ENCODE results near the gene ITGB3.
"Not testable (repeated sequence)": the region's sequence is repeated elsewhere in the genome, so short reads cannot be mapped to it uniquely, and the experiment has no call there.

ITGB3 gene

GRCh38 chr17:47220531-47220999, 33.1 kb upstream of the ITGB3 start:
- in situ Hi-C loops (cut with HindIII; ENCODE audit: low pct_ligation_motif_present, low pct_unique_long_range_greater_than_20kb, low sequenced_read_pairs): no loop called here

DNA sequence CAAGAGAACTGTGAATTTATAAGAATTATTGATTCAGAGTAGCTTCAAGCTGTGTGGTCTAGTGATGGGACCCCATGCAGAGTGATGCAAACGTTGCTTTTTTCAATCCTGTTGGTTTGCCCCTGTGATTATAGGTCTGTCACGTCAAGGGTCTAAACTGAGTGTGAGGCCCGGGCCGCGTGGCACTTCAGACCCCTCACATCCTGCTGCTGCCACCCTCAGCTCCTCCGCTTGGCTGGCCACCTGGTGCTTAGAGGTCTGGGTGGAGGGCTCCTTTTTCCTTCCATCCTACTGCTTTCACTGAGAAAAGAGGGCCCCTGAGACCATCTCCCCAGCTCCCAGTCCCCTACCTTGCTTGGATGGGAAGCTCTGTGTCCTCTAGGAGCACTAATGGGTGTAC, 32.5 kb upstream of the ITGB3 start:
- DNase-seq: no peak

More at GRCh38 chr17:47220531-47220999, 33.1 kb upstream of the ITGB3 start:
- DNase-seq: no peak

DNA sequence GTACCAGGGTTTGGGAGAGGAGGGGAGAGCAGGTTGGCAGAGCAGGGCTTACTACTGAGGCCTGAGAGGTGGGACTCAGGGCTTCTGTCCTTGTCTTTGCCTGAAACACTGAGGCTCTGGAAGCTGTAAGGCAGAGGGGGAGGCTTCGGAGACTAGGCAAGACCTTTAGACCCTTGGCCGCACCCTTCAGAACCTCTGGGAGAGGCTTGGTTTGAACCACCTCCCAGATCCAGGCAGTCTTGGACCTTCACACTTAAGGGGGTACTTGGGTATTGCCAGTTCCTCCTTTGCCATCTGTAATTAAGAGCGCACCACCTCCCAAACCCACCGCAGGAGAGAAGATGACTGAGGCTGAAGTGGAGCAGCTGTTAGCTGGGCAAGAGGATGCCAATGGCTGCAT, 31.6 kb upstream of the ITGB3 start:
- in situ Hi-C loops (cut with HindIII; ENCODE audit: low pct_ligation_motif_present, low pct_unique_long_range_greater_than_20kb, low sequenced_read_pairs): no loop called here

More for the DNA sequence above, 32.5 kb upstream of the ITGB3 start:
- in situ Hi-C loops (cut with HindIII; ENCODE audit: low pct_ligation_motif_present, low pct_unique_long_range_greater_than_20kb, low sequenced_read_pairs): no loop called here

GRCh38 chr17:47223007-47223406, 30.6 kb upstream of the ITGB3 start:
- in situ Hi-C loops (cut with HindIII; ENCODE audit: low pct_ligation_motif_present, low pct_unique_long_range_greater_than_20kb, low sequenced_read_pairs): no loop called here
- no peak for DNase-seq

More for the DNA sequence above, 31.6 kb upstream of the ITGB3 start:
- no peak for DNase-seq

- in situ Hi-C loops (cut with HindIII; ENCODE audit: low pct_ligation_motif_present, low pct_unique_long_range_greater_than_20kb, low sequenced_read_pairs): no loop called here
- no peak for DNase-seq
These were observed 30.2 kb upstream of the ITGB3 start for GRCh38 chr17:47223460-47223859.

DNA sequence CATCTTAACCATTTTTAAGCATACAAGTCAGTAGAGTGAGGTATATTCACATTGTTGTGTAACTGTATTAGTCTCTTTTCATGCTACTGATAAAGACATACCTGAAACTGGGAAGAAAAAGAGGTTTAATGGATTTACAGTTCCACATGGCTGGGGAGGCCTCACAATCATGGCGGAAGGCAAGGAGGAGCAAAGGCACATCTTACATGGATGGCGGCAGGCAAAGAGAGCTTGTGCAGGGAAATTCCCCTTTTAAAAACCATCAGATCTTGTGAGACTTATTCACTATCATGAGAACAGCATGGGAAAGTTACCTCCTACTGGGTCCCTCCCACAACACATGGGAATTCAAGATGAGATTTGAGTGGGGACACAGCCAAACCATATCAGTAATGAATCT, 29.6 kb upstream of the ITGB3 start:
- DNase-seq; in situ Hi-C loops (cut with HindIII; ENCODE audit: low pct_ligation_motif_present, low pct_unique_long_range_greater_than_20kb, low sequenced_read_pairs): not testable (repeated sequence)

DNA sequence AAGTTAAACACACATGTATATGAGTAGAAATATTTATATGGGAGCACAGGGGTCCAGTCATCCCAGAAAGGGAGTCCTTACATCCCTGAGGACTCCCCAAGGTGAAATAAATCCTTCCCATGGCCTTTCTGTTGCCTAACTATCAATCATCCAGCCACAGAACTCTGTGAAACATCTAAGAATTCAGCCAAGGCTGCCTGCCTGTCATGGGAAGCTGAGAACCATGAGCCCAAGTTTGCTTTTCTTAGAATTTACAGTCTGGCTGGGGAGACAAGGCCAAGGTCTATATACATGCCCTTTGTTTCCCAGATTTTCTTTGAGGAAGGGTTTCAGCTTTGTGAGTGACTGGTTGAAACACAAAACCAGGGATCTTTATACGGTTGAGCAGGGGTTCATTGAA, 28.7 kb upstream of the ITGB3 start:
- in situ Hi-C loops (cut with HindIII; ENCODE audit: low pct_ligation_motif_present, low pct_unique_long_range_greater_than_20kb, low sequenced_read_pairs): no loop called here
- DNase-seq: no peak

GRCh38 chr17:47225436-47225858, 28.2 kb upstream of the ITGB3 start:
- in situ Hi-C loops (cut with HindIII; ENCODE audit: low pct_ligation_motif_present, low pct_unique_long_range_greater_than_20kb, low sequenced_read_pairs): no loop called here

GRCh38 chr17:47225911-47226688, 27.5 kb upstream of the ITGB3 start:
- in situ Hi-C loops (cut with HindIII; ENCODE audit: low pct_ligation_motif_present, low pct_unique_long_range_greater_than_20kb, low sequenced_read_pairs): no loop called here
- DNase-seq: no peak

More at GRCh38 chr17:47225436-47225858, 28.2 kb upstream of the ITGB3 start:
- DNase-seq: peak; percentile 67

DNA sequence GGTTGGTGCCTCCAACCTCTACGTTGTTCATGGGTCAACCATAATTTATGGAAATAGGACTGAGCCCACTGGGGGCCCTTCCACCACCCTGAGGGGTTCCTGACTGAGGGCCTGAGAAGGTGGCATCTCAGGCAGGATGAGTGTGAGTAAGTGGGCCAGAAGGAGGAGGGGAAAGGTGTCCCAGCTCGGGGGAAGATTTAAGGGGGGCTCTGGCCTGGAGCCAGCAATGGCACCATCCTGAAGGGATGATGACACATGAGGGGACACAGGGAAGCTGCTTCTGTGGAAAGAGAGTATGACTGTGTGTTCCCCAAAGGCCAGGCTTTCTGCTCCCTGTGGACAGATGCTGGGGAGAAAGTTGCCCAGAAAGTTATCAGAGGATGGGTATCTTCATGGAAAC, 25.8 kb upstream of the ITGB3 start:
- no peak for DNase-seq
- in situ Hi-C loops (cut with HindIII; ENCODE audit: low pct_ligation_motif_present, low pct_unique_long_range_greater_than_20kb, low sequenced_read_pairs): no loop called here

DNA sequence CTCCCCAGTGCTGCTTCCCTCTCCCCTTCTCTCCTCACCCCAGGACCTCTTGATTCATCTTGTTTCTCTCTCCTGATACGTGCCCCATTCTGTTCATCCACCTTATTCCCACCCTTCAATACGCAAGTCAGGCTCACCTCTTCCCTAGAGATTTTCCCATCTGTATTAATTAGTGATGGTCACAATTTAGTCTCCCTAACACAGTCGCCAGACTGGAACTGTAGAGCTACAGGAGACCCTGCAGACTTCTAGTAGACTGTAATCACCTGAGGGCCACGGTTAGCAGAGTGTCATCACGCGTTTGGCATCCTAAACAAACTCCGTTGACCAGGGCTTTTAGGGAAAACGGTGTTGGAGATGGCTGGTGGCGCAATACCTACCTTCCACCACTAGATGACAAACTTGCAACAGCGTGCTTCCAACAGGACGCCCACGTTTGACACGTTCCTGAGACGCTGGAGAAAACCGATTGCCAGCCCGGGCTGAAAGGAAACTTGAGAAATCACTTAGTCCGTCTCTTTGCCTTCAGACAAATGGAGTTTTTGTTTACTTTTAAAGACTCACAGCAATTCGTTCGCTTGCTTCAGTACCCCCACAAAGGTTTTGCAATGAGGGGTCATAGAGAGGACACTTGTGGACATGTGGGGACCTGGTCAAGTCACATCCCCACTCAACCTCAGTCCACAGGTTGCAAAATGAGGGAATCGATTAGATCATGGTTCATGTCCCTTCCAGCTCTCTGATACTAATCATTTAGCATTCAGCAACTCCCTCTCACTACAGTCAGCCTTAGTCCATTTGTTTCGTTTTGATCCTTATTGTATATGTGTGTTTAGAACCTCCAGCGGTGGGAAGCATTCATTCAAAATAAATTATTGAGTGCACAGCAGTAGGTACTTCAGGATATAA, 23.8 kb upstream of the ITGB3 start:
- in situ Hi-C loops (cut with HindIII; ENCODE audit: low pct_ligation_motif_present, low pct_unique_long_range_greater_than_20kb, low sequenced_read_pairs): no loop called here
- DNase-seq: peak; percentile 93

GRCh38 chr17:47230864-47231263, 22.8 kb upstream of the ITGB3 start:
- peak; percentile 27 for DNase-seq
- in situ Hi-C loops (cut with HindIII; ENCODE audit: low pct_ligation_motif_present, low pct_unique_long_range_greater_than_20kb, low sequenced_read_pairs): no loop called here

DNA sequence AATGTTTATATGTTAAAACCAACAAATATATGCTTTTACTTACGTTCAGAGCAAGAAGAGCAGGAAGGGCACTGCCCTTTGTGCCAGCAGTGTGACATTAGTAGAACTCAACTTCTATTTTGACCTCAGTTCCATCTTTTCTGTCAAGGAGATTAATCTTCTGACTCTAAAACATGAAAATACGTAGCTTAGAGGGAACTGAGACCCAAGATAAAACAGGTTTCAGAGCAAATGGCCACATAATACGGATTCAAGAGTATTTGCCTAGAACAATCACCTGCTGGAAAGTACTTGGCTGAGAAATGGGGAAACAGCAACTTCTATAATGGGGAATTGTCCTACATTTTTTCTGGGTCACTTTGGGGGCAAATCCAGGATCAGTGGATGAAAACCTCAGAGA, 22.3 kb upstream of the ITGB3 start:
- DNase-seq: no peak
- in situ Hi-C loops (cut with HindIII; ENCODE audit: low pct_ligation_motif_present, low pct_unique_long_range_greater_than_20kb, low sequenced_read_pairs): no loop called here

DNA sequence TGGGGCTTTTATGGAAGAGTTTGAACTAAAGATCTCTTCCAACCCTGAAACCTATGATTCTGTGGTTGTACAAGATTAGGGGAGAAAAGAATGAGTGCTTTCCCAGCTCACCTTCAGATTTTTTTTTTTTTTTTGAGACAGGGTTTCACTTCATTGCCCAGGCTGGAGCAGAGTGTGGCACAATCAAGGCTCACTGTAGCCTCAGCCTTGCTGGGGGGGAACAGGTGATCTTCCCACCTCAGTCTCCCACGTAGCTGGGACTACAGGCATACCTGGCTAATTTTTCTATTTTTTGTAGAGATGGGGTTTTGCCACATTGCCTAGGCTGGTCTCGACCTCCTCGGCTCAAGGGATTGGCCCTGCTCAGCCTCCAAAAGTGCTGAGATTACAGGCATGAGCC, 21.8 kb upstream of the ITGB3 start:
- in situ Hi-C loops (cut with HindIII; ENCODE audit: low pct_ligation_motif_present, low pct_unique_long_range_greater_than_20kb, low sequenced_read_pairs): no loop called here
- no peak for DNase-seq

GRCh38 chr17:47232465-47232864, 21.2 kb upstream of the ITGB3 start:
- in situ Hi-C loops (cut with HindIII; ENCODE audit: low pct_ligation_motif_present, low pct_unique_long_range_greater_than_20kb, low sequenced_read_pairs): no loop called here
- no peak for DNase-seq

- no peak for DNase-seq
- in situ Hi-C loops (cut with HindIII; ENCODE audit: low pct_ligation_motif_present, low pct_unique_long_range_greater_than_20kb, low sequenced_read_pairs): no loop called here
These were observed 18.1 kb upstream of the ITGB3 start for GRCh38 chr17:47235506-47235905.

DNA sequence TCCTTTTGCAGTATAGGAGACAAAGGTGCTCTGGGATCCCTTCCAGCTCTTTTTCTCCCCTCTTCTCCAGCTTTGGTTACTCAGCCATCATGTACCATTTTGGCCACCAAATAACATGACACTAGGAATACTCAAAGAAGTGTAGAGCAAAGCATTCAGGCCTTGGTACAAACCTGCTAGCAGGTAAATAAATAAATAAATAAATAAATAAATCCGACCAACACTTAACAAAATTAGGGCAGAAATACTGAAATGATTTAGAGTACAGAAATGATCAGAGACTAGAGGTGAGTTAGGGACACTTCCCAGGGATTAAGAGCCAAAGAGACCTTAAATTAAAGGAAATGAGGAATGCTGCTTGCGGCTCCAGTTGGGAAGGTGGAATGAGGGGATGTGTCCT, 17.7 kb upstream of the ITGB3 start:
- in situ Hi-C loops (cut with HindIII; ENCODE audit: low pct_ligation_motif_present, low pct_unique_long_range_greater_than_20kb, low sequenced_read_pairs): no loop called here
- no peak for DNase-seq

DNA sequence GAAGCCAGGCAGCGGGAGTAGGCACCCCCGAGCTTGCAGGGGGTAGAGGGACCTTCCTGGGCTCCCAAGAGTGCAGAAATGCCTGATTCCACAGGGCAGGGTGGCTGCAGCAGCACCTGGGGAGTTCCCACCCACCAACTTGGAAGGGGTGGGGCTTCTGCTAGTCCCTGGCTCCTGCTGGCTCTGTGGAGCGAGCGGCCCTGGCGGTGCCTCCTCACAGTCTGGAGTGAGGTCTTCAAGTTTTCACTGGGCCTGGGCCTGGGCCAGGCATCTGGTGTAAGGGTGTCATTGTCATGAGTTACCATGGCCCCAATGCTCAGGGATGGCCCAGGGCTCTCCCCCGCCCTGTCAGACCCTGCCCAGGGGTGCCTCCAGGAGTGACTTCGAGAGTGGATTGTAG, 15.8 kb upstream of the ITGB3 start:
- no peak for DNase-seq
- in situ Hi-C loops (cut with HindIII; ENCODE audit: low pct_ligation_motif_present, low pct_unique_long_range_greater_than_20kb, low sequenced_read_pairs): no loop called here

- DNase-seq: no peak
- in situ Hi-C loops (cut with HindIII; ENCODE audit: low pct_ligation_motif_present, low pct_unique_long_range_greater_than_20kb, low sequenced_read_pairs): no loop called here
These were observed 15.2 kb upstream of the ITGB3 start for GRCh38 chr17:47238321-47239010.

All from ACHN (cell line).